Karpas-422 (cell line): Measurements from ENCODE around the gene COPZ2. TPM values are rescaled to one million over a fixed set of nuclear protein-coding genes. Genes with fewer than 3 reads are reported as not detected.
A peak's percentile ranks its signal among the peaks of the same experiment; 100 is the strongest.
"Not testable (repeated sequence)": the region's sequence is repeated elsewhere in the genome, so short reads cannot be mapped to it uniquely, and the experiment has no call there.

ENCODE experiments used
- DNase-seq: peaks from one replicate; pipeline ENCODE4 v3.0.0-alpha.2; 2015
- H2AFZ ChIP-seq: fragments of 200-600 bp; sonication (generic); 2 replicates; pipeline ENCODE4 v1.6.1; 2014; ENCODE audit warnings: antibody characterized with exemption, low read length, mixed read lengths
- H3K27ac ChIP-seq: fragments of 200-600 bp; sonication (generic); 2 replicates; pipeline ENCODE4 v1.5.1; 2014; ENCODE audit warnings: mild to moderate bottlenecking, low read length, moderate library complexity
- H3K27me3 ChIP-seq: fragments of 200-600 bp; sonication (generic); 2 replicates; pipeline ENCODE4 v1.6.1; 2014; ENCODE audit warnings: low read length, mixed read lengths
- H3K36me3 ChIP-seq: fragments of 200-600 bp; sonication (generic); 2 replicates; pipeline ENCODE4 v1.6.1; 2014; ENCODE audit warnings: low read length, mixed read lengths; ENCODE audit not compliant: insufficient read depth
- H3K4me1 ChIP-seq: fragments of 200-600 bp; sonication (generic); 2 replicates; pipeline ENCODE4 v1.6.1; 2014; ENCODE audit warnings: mild to moderate bottlenecking, low read length, mixed read lengths
- H3K4me2 ChIP-seq: fragments of 200-600 bp; sonication (generic); 2 replicates; pipeline ENCODE4 v1.6.1; 2014; ENCODE audit warnings: low read length, low read depth, mild to moderate bottlenecking; ENCODE audit not compliant: poor library complexity, severe bottlenecking
- H3K4me3 ChIP-seq: fragments of 200-600 bp; sonication (generic); 2 replicates; pipeline ENCODE4 v1.5.1; 2014; ENCODE audit warnings: mild to moderate bottlenecking, antibody characterized with exemption, low read length, mixed read lengths
- H3K79me2 ChIP-seq: fragments of 200-600 bp; sonication (generic); 2 replicates; pipeline ENCODE4 v1.6.1; 2014; ENCODE audit warnings: mild to moderate bottlenecking, low read length, mixed read lengths
- H3K9ac ChIP-seq: fragments of 200-600 bp; sonication (generic); 2 replicates; pipeline ENCODE4 v1.6.0; 2014; ENCODE audit warnings: low read length
- H3K9me2 ChIP-seq: fragments of 200-600 bp; sonication (generic), shearing (Covaris generic); replicated peaks from 2 replicates; pipeline ENCODE4 v1.6.0; 2014; ENCODE audit warnings: mild to moderate bottlenecking, low read length, moderate library complexity; ENCODE audit not compliant: insufficient read depth
- H3K9me3 ChIP-seq: fragments of 300-700, 200-600 bp; sonication (generic); 2 replicates; pipeline ENCODE4 v1.6.1; 2014; ENCODE audit warnings: low read length, mixed read lengths
- H4K20me1 ChIP-seq: fragments of 200-600 bp; sonication (generic); 2 replicates; pipeline ENCODE4 v1.6.1; 2014; ENCODE audit warnings: mild to moderate bottlenecking, antibody characterized with exemption, low read length, low read depth; ENCODE audit not compliant: insufficient read depth
- total RNA-seq: library from RNA; depleted of rRNA; stranded (reverse); fragments of >200 nt; shearing (Covaris generic); gene quantifications from 2 replicates; pipeline ENCODE4 v1.2.3, GENCODE V29; 2014; ENCODE audit warnings: low replicate concordance

The COPZ2 gene
- total RNA-seq, 1 experiment from 2014 or later, result not detected

DNA sequence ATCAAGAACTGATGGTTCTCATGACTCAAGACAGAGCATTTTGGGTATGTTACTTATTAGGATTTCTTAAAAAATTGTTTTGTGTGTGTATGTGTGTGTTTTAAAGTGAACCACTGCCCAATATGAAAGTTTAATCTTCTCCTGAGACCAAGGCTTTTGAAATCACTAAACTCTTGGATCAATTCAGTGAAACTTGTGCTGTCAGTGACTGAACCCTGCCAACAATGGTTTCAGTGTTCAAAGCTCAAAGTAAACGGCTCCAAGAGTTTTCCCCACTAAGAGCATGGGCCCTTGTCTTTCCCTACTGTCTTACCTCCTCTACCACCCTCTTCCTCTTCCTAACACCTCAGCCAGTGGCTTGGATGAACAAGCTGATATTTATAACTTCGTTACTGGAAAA is 32.6 kb upstream of the COPZ2 start:
- no peak overlapping the region for H3K4me3 ChIP-seq
- H3K9ac ChIP-seq, result no peak overlapping the region
- H3K27ac ChIP-seq, result no peak overlapping the region
- no peak for DNase-seq
- H3K9me2 ChIP-seq, result no peaks in the 10 kb centered on the region
- H4K20me1 ChIP-seq, result no peaks in the 10 kb centered on the region
- no peaks in the 10 kb centered on the region; the same call in 1 of the 2 replicates for H3K79me2 ChIP-seq
- H3K4me1 ChIP-seq, result no peaks in the 10 kb centered on the region
- no peak overlapping the region for H3K4me2 ChIP-seq
- H3K27me3 ChIP-seq, result no peaks in the 10 kb centered on the region
- no peak overlapping the region for H2AFZ ChIP-seq
- H3K36me3 ChIP-seq, result peaks cover 29% of the 10 kb centered on the region; the same call in 1 of the 2 replicates
- H3K9me3 ChIP-seq, result no peaks in the 10 kb centered on the region

- Histone ChIP-seq H3K4me2 (no peak overlapping the region), H3K36me3 (peaks cover 30% of the 10 kb centered on the region), H3K27ac (no peak overlapping the region), H2AFZ (no peak overlapping the region), H3K4me1 (no peaks in the 10 kb centered on the region), H4K20me1 (no peaks in the 10 kb centered on the region), H3K27me3 (no peaks in the 10 kb centered on the region), H3K9me2 (no peaks in the 10 kb centered on the region), H3K79me2 (no peaks in the 10 kb centered on the region; the same call in 1 of the 2 replicates), H3K9ac (no peak overlapping the region), H3K9me3 (no peaks in the 10 kb centered on the region), H3K4me3 (no peak overlapping the region)
- peak; percentile 64 for DNase-seq
These were observed 30.9 kb upstream of the COPZ2 start for GRCh38 chr17:48068491-48068961.

- not testable (repeated sequence) for H3K4me2 ChIP-seq, H3K9me2 ChIP-seq, H3K79me2 ChIP-seq, H4K20me1 ChIP-seq, DNase-seq, H3K9ac ChIP-seq, H3K4me1 ChIP-seq, H3K27me3 ChIP-seq, H3K27ac ChIP-seq, H3K4me3 ChIP-seq, H2AFZ ChIP-seq, H3K9me3 ChIP-seq
- H3K36me3 ChIP-seq, result peaks cover 33% of the 10 kb centered on the region
These were observed 30.2 kb upstream of the COPZ2 start for GRCh38 chr17:48067808-48068207.

GRCh38 chr17:48067245-48067644 is 29.6 kb upstream of the COPZ2 start:
- peaks cover 37% of the 10 kb centered on the region for H3K36me3 ChIP-seq
- no peaks in the 10 kb centered on the region; the same call in 1 of the 2 replicates for H3K79me2 ChIP-seq
- H3K9ac ChIP-seq, result no peak overlapping the region
- H3K9me3 ChIP-seq, result no peaks in the 10 kb centered on the region
- H3K27ac ChIP-seq, result no peak overlapping the region
- H2AFZ ChIP-seq, result no peak overlapping the region
- H3K9me2 ChIP-seq, result no peaks in the 10 kb centered on the region
- H3K4me3 ChIP-seq, result no peak overlapping the region
- H4K20me1 ChIP-seq, result no peaks in the 10 kb centered on the region
- H3K27me3 ChIP-seq, result no peaks in the 10 kb centered on the region
- H3K4me1 ChIP-seq, result no peaks in the 10 kb centered on the region
- H3K4me2 ChIP-seq, result no peak overlapping the region
- DNase-seq, result no peak

DNA sequence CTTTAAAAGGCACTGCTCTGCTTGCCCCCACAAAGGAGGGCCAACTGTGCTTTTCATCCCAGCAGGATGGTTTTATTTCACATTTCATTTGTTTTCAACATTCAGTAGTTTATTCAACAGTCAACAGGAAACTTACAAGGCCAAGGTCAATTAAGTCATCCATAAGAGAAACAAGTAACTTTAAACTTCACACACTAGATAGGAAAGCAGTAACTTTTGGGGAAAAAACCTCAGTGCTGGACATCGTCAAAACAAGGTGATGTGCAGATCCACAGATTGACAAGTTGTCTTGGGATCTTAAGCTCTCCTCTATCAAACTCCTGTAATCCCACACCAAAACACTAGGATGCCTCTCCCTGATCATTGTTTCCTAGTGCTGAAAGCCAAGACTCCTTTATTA is 29.1 kb upstream of the COPZ2 start:
- no peaks in the 10 kb centered on the region for H4K20me1 ChIP-seq
- no peak overlapping the region for H2AFZ ChIP-seq
- no peak overlapping the region for H3K27ac ChIP-seq
- peaks cover 38% of the 10 kb centered on the region for H3K36me3 ChIP-seq
- no peaks in the 10 kb centered on the region for H3K4me1 ChIP-seq
- H3K79me2 ChIP-seq, result no peaks in the 10 kb centered on the region
- no peak overlapping the region for H3K9ac ChIP-seq
- no peaks in the 10 kb centered on the region for H3K9me2 ChIP-seq
- H3K27me3 ChIP-seq, result no peaks in the 10 kb centered on the region
- DNase-seq, result no peak
- H3K4me3 ChIP-seq, result no peak overlapping the region
- H3K9me3 ChIP-seq, result no peaks in the 10 kb centered on the region
- no peak overlapping the region for H3K4me2 ChIP-seq

DNA sequence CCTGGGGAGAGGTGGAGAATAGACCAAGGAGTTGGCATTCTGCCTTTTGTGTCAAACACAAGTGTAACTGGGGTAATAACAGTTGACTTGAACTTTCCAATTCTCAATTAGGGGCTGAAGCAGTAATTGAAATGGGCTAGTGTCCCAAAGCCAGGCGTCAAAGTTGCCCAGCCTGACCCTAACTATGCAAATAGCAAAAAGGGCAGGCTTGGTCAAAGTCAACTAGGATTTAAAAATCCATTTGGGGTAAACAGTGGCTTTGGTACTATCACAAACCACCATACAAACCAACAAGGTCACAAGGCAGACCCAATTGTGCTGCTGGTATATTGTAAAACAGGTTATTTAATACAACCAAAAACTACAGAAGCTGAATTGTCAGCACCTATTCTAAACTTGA is 28.6 kb upstream of the COPZ2 start:
- no peaks in the 10 kb centered on the region for H3K4me1 ChIP-seq
- H3K4me3 ChIP-seq, result no peak overlapping the region
- H3K9me3 ChIP-seq, result no peaks in the 10 kb centered on the region
- peaks cover 34% of the 10 kb centered on the region for H3K36me3 ChIP-seq
- no peak overlapping the region for H3K9ac ChIP-seq
- H3K4me2 ChIP-seq, result no peak overlapping the region
- DNase-seq, result no peak
- H3K9me2 ChIP-seq, result no peaks in the 10 kb centered on the region
- H3K27ac ChIP-seq, result no peak overlapping the region
- H3K27me3 ChIP-seq, result no peaks in the 10 kb centered on the region
- H3K79me2 ChIP-seq, result no peaks in the 10 kb centered on the region
- H2AFZ ChIP-seq, result no peak overlapping the region
- H4K20me1 ChIP-seq, result no peaks in the 10 kb centered on the region

GRCh38 chr17:48064638-48065037 is 27.0 kb upstream of the COPZ2 start:
- Histone ChIP-seq H4K20me1 (no peaks in the 10 kb centered on the region), H3K27me3 (no peaks in the 10 kb centered on the region), H2AFZ (no peak overlapping the region), H3K9me3 (no peaks in the 10 kb centered on the region), H3K4me2 (no peak overlapping the region), H3K9me2 (no peaks in the 10 kb centered on the region), H3K36me3 (peaks cover 32% of the 10 kb centered on the region), H3K9ac (no peak overlapping the region), H3K27ac (no peak overlapping the region), H3K4me3 (no peak overlapping the region), H3K4me1 (no peaks in the 10 kb centered on the region), H3K79me2 (no peaks in the 10 kb centered on the region)
- DNase-seq, result no peak

DNA sequence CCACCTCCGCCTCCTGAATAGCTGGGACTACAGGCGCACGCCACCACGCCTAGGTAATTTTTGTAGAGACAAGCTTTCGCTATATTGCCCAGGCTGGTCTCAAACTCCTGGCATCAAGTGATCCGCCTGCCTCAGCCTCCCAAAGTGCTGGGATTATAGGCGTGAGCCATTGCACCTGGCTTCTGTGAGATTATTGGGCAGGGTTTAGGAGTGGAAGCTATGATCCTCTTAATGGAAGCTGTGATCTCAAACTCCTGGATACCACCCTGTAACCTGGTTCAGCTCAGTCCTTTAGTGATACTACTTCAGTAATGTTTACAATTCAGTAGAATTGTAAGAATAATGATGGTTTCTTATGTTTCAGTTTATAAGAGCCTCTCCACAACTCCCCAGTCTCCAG is 24.7 kb upstream of the COPZ2 start:
- Histone ChIP-seq H3K4me2 (no peak overlapping the region), H3K9me3 (no peaks in the 10 kb centered on the region), H4K20me1 (no peaks in the 10 kb centered on the region), H3K79me2 (peaks cover 3% of the 10 kb centered on the region; the same call in 1 of the 2 replicates), H3K4me3 (no peak overlapping the region), H3K4me1 (no peaks in the 10 kb centered on the region), H3K27ac (no peak overlapping the region), H3K27me3 (no peaks in the 10 kb centered on the region), H3K9me2 (no peaks in the 10 kb centered on the region), H3K9ac (no peak overlapping the region), H3K36me3 (peaks cover 44% of the 10 kb centered on the region), H2AFZ (no peak overlapping the region)
- DNase-seq, result no peak

DNA sequence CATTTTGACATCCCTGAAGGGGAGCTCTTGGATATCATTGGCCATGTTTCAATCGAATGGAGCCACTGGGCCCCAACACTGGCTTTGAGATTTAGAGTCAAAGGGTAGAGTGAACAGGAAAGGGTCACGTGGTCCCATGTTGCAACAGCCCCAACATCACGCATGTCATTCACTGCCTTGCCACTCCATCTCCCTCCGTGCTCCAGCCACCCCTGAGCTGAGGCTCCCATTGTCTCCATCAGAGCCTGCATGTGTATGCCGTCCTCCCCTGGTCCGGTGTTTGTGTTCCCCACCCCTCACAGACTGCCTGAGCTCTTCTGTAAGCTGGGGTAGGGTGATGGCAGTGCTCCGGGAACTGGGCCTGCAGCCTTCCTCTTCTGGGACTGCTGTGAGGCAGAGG is 22.7 kb upstream of the COPZ2 start:
- DNase-seq, result no peak
- Histone ChIP-seq H3K4me1 (peaks cover 13% of the 10 kb centered on the region), H3K27ac (no peak overlapping the region), H2AFZ (no peak overlapping the region), H3K79me2 (peaks cover 22% of the 10 kb centered on the region), H3K36me3 (peaks cover 46% of the 10 kb centered on the region), H4K20me1 (peaks cover 8% of the 10 kb centered on the region; the same call in 1 of the 2 replicates), H3K9me2 (no peaks in the 10 kb centered on the region), H3K9ac (no peak overlapping the region), H3K9me3 (no peaks in the 10 kb centered on the region), H3K4me2 (no peak overlapping the region), H3K4me3 (no peak overlapping the region), H3K27me3 (no peaks in the 10 kb centered on the region)
